GM18858 (cell line): ENCODE measurements around the gene TSPAN32.

Experiments used
- ATAC-seq: cut with Tn5 transposase; IDR thresholded peaks from one replicate; pipeline ENCODE4 v1.9.1; 2021; ENCODE audit not compliant: unreplicated experiment

TSPAN32 gene, protein sequence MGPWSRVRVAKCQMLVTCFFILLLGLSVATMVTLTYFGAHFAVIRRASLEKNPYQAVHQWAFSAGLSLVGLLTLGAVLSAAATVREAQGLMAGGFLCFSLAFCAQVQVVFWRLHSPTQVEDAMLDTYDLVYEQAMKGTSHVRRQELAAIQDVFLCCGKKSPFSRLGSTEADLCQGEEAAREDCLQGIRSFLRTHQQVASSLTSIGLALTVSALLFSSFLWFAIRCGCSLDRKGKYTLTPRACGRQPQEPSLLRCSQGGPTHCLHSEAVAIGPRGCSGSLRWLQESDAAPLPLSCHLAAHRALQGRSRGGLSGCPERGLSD

DNA sequence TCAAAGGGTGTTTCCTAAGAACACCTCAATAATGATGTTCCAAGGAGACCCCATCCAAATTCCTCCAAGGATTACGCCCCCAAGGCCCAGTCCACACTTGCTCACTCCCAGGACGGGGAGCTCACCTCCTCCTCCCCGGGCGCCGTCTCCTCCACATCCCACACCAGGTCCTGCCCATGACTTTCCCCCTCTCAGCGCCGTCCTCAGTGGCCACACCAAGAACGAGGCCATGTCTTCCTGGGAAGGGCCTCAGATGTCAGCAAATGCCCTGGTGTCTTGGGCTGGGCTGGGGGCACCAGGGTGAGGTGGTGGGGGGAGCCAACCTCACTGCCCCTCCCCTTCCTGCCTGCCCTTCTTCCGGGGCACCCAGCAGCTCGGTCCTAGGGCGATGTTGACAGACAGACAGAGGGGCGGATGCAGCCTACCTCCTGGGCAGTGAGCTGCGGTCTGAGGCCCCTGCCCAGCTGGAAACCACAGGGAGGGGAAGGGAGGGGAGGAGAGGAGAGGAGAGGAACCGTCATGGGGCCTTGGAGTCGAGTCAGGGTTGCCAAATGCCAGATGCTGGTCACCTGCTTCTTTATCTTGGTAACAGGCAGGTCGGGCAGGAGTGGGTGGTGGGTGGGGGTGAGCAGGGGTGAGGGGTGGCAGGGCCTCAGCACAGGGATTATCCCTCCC lies at the start of gene TSPAN32, which contains the start of gene C11orf21:
TSPAN32 (plus strand) TSS at position 383 of the 675 bp plus-strand sequence; CDS start at position 520, 137 bp downstream.
C11orf21 (minus strand) TSS at position 288 of the 675 bp plus-strand sequence; CDS start at position 178, 110 bp downstream.
- ATAC-seq = no peak

DNA sequence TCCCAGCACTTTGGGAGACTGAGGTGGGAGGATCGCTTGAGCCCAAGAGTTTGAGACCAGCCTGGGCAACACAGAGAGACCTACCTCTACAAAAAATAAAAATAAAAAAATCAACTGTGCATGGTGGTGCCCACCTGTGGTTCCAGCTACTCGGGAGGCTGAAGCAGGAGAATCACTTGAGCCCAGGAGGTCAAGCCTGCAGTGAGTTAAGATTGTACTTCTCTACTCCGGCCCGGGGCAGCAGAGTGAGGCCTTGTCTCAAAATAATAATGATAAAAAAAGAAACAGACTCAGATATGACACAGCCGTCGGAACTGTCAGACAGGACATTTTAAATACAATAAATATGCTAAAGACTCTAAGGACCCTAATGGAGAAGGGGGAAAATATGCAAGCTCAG lies 49.8 kb upstream of the TSPAN32 start:
- ATAC-seq = no peak

DNA sequence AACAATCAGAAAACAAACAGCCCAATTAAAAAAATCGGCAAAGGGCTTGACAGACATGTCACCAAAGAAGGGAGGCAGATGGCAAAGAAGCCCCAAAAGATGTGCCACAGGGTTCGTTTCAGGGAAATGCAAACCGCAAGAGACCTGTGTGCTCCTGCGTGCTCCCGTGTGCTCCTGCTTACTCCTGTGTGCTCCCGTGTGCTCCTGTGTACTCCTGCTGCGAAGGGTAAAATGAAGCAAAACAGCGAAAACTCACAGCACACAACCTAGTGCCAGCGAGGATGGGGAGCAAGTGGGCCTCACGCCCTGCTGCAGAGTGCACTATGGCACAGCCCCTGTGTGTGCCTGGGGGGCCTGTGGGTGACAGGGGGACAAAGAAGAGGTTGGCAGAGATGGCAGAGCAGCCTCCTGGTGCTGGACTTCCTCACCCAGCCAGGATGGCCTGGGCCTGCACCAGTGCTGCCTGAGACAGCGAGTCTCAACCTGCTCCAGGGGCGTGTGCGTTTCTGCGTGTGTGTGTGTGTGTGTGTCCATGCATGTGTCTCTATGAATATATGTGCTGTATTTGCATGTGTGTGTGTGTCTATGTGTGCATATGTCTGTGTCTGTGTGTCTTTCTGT lies 45.4 kb upstream of the TSPAN32 start:
- no peak for ATAC-seq

DNA sequence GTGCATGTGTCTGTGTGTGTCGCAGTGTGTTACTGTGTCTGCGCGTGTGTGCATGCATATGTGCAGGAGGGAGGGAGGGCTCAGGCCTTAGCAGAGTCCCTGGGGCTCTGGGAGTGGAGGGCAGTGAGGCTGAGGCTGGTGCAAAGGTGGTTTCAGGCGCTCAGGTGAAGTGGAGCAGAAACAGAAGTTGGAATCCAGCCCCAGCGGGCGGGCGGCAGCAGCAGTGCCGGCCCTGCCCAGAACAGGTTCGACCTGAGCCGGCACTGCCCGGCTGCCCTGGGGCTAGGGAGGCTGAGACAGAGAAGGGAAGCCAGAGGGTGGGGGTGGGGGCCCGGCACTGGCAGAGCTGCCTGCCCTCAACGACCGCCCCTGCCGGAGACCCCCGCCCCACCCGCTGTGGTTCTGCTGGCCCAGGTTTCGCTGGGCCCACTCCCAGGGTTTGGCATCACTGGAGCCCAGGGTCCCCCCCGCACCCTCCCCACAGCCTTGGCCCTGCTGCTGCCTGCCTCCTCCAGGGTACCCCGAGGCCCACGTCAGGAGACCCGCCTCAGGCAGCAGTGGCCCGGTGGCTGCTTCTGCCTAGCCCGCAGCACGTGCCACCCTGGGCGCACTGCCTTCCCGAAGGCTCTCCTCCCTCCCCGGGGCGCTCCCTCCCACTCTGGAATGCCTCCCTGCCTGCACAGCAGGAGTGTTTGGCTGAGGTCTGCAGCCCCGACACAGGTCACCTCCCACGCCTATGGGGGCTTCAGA lies 44.7 kb upstream of the TSPAN32 start:
- no peak for ATAC-seq

DNA sequence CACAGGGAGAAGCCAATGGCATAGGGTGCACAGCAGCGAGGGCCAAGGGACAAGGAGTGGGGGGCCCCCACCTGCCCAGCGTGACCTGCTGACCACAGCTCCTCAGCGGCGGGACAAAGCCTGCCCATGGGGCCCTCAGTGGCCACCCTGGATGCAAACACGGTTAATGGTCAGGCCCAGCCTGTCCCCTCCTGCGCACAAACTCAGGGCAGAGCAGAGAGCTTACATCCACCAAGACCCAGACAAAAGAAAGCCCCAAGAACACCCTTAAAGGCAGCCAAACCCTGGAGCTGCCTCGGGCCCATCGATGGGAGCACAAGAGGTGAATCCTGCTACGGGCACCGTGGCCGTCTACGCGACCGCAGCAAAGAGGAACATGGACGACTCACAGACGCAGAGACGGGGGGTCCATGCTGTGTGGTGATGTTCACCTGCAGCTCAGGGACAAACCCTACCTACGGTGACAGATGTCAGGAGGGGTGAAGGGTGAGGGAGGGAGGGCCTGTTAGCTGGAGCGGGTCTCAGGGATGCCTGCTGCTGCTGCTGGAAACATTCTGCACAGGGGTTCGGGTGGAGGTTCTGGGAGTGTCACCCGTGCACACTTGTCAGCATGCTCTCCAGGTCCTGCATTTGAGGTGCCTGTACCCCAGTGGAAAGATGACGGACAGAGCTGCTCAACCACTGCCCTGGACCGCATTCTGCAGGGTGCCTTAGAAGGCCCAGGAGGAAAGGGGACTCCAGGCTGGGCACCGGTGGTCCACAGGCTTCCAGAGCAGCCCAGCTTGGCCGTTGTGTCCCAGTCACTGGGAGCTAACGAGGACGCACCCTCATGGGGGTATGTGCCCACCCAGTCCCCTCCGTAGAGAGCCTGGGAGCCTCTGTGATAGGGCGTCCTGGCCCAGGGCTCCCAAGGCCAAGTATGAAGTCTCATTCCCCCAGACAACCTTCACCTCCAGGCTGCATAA lies 43.0 kb upstream of the TSPAN32 start:
- ATAC-seq = no peak

DNA sequence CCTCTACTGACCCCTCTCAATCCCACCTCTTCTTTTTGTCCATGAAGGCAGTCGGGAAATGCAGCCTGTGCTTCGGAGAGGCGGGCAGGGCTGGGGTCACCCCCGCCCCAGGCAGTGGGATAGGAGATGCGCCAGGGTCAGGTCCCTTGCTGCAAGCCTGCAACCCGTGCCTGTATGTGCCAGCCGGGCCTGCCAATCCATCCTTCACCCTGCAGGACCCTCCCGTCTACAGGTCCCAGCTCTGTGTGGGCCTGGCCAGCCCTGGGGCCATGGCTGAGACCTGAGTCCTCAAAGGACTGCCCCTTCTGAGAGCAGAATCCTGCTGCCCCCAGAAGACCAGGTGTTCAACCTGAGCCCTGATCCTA lies 42.4 kb upstream of the TSPAN32 start:
- ATAC-seq = no peak

DNA sequence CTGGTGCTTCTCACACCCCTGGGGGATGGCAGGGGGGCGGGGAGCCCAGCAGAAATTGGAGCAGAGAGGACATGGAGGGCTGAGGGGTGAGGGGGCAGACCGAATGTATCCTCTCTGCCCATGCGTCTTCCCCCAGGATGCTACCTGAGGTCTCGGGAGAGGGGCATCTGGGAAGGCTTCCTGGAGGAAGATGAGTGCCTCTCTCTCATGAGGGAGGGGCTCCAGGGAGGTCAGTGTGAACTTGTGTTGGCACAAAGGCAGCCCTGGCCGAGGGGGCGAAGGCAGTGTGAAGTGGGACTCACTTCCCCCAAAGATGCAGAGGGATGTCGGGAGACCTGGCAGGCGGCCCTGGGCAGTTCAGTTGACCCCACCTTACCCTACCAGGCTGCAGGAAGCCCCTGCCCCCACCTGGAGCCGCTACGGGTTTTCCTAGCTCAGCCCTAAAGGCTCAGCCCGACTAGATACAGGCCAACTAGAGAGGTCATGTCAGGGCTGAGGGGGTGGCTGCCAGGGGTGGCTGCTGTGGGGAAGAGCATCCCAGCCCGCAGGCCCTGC lies 41.8 kb upstream of the TSPAN32 start:
- ATAC-seq = no peak

DNA sequence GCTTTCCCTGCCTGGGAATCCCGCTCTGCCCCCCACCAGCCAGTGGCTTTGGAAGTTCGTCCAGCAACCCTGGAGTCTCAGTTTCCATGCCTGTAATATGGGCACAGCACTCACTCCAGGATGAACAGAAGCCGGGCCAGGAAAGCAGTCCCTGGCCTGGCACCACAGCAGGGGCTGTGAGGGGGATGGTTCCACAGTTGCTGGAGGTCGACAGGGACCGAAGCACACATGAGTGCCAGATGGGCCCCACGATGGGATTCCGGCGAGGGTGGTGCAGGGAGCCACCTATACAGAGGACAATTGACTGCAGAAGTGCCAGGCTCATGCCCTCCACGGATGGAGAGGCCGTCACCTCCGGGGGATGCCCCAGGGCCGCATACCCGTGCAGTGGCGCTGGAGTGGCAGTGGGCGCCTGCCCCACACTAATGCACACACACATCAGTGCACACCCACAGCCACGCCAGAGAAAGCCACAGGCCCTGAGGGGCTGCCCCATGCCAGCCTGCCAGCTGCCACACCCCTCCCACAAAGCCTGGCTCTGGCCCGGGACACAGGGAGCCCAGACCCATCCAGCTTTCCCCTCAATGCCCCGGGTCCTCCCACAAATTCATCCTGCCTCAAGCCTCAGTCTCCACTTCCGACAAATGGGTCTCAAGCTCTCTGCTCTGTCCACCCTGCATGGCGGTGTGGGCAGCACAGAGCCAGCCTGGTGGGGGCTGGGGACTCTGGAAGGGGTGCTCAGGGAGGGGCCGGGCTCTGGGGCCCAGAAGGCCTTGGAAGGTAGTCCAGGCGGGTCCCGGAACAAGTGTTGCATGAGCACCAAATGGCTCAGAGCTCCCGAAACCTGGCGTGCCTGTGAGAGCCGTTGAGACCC lies 41.1 kb upstream of the TSPAN32 start:
- ATAC-seq = no peak

DNA sequence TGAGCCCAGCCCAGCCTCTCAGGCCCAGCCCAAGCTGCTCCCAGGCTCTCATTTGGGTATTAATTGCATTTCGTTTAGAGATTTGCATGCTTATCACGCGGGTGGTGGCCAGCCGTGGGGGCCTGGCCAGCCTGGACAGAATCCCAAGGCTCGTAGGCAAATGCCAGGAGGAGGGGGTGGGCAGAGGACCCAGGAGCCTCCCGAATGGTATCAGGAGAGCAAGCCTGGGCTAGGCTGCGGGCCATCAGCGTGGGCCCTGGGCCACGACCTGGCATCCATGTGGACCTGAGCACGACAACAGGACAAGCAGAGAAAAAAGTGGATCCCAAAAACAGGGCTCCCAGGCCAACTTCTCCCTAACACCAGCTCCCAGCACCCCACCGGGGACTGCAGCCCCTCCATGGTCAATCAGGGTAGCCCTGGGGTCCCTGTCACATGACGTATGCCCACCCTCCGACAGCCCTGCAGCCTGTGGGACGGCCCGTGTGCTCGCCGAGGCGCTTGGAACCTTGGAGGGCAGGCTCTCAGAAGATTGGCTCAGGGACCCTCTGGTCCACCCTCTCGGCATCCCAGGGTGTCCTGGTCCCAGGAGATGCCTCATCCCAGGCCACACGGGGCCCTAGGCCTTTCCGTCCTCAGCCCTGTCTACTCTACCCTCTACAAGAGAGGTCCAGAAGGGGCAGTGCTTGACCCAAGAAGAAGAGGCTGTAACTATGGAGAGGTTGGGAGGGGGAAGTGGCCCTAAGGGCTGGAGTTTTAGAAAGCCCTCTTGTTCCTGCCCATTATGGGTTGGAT lies 40.2 kb upstream of the TSPAN32 start:
- ATAC-seq = no peak

DNA sequence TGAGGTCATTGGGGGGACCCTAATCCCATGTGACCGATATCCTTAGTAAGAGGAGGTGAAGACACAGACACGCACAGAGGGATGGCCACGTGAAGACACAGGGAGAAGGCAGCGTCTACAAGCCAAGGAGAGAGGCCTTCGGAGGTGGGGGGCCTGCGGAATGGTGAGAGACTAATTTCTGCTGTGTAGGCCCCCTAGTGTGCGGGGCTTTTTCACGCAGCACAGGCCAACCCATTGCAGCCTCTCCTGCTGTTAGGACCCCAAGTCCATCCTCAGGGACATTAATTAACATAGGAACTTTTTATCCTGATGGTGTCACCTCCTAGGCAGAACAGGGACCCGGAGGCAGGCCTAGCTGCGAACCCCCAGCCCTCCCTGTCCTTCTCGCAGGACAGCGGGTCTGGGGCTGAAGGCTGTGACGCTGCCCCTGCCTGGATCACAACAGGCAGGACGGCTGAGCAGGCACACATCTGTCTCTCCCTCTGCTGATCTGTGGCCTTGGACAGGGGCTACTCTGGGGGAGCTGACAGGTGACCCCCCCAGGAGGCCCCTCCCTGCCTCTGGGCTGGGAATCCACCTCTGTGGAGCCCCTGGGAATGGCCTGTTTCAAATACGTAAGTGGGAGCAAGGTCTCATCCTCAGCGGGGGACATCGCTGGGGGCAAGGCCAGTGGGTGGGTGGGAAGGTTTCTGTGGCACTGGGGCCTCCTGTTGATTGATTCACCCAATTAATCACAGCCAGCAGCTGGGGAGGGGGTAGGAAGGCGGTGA lies 39.3 kb upstream of the TSPAN32 start:
- no peak for ATAC-seq

DNA sequence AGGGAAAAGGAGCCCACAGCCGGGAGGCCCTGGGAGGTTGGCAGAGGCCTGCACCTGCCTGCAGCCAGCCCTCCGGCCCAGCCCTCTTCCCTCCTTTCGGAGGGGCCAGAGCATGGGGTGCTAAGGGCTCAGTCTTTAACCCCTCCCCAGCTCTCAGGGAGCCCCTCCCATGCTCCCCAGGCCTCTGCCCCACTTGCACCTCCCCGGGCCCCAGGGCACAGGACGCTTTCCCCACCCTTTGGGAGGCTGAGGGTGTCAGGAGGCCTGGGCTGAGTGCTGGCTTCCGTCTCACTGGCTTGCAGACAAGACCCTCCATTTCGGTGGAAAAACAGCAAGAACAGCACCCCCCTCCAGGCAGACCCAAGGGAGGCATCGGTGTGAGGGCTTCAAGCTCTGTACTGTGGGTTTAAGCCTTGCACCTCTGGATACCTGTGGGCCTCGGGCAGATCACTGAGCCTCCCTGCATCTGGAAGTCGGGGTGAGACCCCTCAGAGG lies 38.7 kb upstream of the TSPAN32 start:
- no peak for ATAC-seq

DNA sequence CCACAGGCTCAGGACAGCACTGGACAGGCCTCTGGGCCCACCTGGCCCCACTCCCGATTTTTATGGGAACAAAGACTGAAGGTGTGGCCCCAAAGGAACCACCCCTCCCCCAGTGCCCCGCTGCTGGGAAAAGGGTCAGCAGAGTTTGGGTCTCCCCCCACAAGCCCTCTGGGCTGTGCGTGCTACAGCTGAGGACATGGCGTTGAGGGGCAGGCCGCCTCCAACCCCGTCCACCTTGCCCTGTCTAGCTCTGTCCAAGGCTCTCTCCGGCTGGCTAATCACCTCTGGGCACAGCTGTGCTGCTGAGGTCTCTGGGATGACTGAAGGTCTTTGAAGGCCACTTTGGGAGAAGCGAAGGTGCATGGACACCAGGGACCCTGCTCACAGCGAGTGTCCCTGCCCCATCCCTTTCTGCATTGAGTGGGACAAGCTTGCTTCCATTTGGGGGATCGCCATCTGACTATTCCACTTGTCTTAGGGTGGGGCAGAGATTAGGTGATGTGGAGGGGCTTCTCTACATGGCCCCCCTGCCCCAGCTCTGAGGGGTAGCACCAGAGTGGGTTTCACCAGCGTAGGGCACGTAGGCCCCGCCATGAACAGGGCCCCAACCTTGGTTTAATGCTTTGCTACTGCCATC lies 38.0 kb upstream of the TSPAN32 start:
- no peak for ATAC-seq

DNA sequence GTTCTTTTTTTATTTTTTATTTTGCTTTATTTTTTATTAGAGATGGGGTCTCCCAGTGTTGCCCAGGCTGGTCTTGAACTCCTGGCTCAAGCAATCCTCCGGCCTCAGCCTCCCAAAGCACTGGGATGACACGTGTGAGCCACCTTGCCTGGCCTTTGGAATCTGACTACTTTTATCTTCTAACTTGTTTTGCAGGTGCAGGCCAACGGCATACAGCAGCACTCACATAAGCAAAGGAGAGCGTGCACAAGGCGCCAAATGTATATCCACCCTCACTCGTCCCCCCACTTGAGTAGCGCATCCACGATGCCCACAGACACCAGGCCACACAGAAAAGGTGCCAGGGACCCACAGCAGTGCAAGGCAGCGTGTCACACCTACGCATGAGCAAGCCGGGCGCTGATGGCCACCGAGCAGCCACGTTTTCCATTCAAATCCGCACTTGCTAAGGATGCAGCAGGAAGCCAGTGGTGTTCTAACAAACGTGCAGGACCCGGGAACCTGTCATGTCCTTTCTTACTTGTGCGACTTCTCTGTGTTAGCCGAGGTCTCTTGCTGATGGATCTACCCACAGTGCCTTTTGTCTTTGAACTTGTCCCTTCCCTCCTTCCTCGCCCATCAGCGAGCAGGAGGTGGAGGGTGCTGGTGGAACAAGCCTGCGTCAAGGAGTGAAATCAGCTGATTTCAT lies 37.3 kb upstream of the TSPAN32 start:
- ATAC-seq = no peak

DNA sequence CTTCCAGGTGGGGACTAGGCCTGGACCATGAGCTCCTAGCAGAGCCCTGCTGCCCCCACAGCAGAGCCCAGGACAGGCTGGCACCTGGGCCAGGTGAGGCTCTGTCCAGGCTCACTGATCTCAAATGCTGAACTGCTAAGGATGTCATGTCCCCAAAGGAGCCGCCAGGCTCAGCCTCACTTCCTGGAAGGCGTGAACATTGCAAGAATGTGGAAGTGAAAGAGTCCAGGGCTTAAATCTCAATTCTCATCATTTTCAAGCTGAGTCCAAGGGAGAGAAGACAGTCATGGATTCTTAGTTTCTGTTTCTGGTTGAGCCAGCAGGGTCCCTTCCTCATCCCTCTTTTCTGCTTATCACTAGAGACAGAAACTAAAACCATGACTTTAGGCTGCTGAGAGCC lies 36.4 kb upstream of the TSPAN32 start:
- ATAC-seq = no peak

DNA sequence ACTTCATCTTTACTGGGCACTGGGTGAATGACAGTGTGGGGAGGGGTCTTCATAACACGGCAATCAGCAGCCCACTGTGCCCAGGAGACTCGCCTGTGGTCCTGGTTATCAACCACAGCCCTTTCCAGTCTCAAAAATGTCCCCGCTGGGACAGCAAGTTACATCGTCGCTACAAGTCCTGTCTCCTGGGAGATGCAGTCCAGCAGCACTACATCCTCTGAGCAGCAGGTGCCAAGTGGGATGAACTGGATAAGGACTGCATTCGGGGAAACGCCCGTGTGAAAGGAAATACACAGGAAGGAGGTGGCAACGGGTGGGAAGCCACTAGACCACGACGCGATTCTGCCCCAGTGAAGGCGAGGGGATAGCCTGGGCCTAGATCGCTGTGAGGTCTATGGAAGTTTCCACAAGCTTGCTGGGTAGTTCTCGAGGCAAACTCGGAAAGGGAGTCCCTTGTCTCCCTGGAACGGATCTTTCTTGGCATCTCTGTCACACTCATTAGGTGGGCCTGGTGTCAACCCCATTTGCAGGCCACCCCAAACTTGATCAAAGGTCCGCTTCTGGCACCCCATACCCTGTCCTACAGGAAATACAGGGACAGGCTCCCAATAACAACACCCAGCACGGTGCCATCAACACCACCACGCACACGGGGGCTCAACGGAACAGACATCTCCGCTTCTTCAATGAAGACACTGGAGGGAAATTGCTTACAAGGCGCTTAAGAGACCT lies 35.8 kb upstream of the TSPAN32 start:
- ATAC-seq = no peak
